Dedifferentiated amniotic fluid mesenchymal stem cell (primary cell): ENCODE data around the gene SPDYE2B.
"Not testable (repeated sequence)": the region's sequence is repeated elsewhere in the genome, so short reads cannot be mapped to it uniquely, and the experiment has no call there.

ENCODE experiments used
- DNase-seq: peaks from one replicate; pipeline ENCODE4 v3.0.0-alpha.2; 2016; ENCODE audit errors: extremely low spot score

SPDYE2B gene

GRCh38 chr7:102649924-102650323 lies at the start of gene SPDYE2B:
Gene SPDYE2B, plus strand, starts transcription at chr7:102650319. Its CDS starts 2,030 bp downstream, at chr7:102652349.
- not testable (repeated sequence) for DNase-seq

- DNase-seq: not testable (repeated sequence)
Observed at GRCh38 chr7:102602317-102602716, 47.8 kb upstream of the SPDYE2B start.

GRCh38 chr7:102604431-102605145 lies 45.5 kb upstream of the SPDYE2B start:
- DNase-seq: not testable (repeated sequence)

- DNase-seq: not testable (repeated sequence)
Observed at GRCh38 chr7:102606848-102607247, 43.3 kb upstream of the SPDYE2B start.

GRCh38 chr7:102609734-102610133 lies 40.4 kb upstream of the SPDYE2B start:
- not testable (repeated sequence) for DNase-seq

- not testable (repeated sequence) for DNase-seq
Observed at GRCh38 chr7:102610441-102610840, 39.7 kb upstream of the SPDYE2B start.

GRCh38 chr7:102611013-102611674 lies 39.0 kb upstream of the SPDYE2B start:
- DNase-seq: not testable (repeated sequence)

- peak; percentile 11 for DNase-seq
Observed at GRCh38 chr7:102611675-102612325, 38.3 kb upstream of the SPDYE2B start.

GRCh38 chr7:102613575-102614345 lies 36.4 kb upstream of the SPDYE2B start:
- not testable (repeated sequence) for DNase-seq

GRCh38 chr7:102614346-102614697 lies 35.8 kb upstream of the SPDYE2B start:
- DNase-seq: not testable (repeated sequence)

- not testable (repeated sequence) for DNase-seq
Observed at GRCh38 chr7:102614873-102615272, 35.2 kb upstream of the SPDYE2B start.

- DNase-seq: not testable (repeated sequence)
Observed at GRCh38 chr7:102615930-102616329, 34.2 kb upstream of the SPDYE2B start.

- DNase-seq: peak; percentile 6
Observed at GRCh38 chr7:102616507-102617125, 33.5 kb upstream of the SPDYE2B start, which contains the start of gene RASA4. Gene RASA4, minus strand, starts transcription at chr7:102616756. Its CDS starts 67 bp downstream, at chr7:102616689.

GRCh38 chr7:102618122-102618521 lies 32.0 kb upstream of the SPDYE2B start:
- DNase-seq: peak; percentile 3

GRCh38 chr7:102627271-102627904 lies 22.7 kb upstream of the SPDYE2B start:
- not testable (repeated sequence) for DNase-seq

- not testable (repeated sequence) for DNase-seq
Observed at GRCh38 chr7:102630622-102631021, 19.5 kb upstream of the SPDYE2B start.

- not testable (repeated sequence) for DNase-seq
Observed at GRCh38 chr7:102634299-102634698, 15.8 kb upstream of the SPDYE2B start.

- DNase-seq: not testable (repeated sequence)
Observed at GRCh38 chr7:102635354-102635753, 14.8 kb upstream of the SPDYE2B start.

GRCh38 chr7:102636956-102637355 lies 13.2 kb upstream of the SPDYE2B start:
- not testable (repeated sequence) for DNase-seq

GRCh38 chr7:102638848-102639247 lies 11.3 kb upstream of the SPDYE2B start:
- not testable (repeated sequence) for DNase-seq

- not testable (repeated sequence) for DNase-seq
Observed at GRCh38 chr7:102642691-102643090, 7.4 kb upstream of the SPDYE2B start, which contains the start of gene UPK3BL1. Gene UPK3BL1, minus strand, starts transcription at chr7:102642791. Its CDS starts 50 bp downstream, at chr7:102642741.
